Neural progenitor cell (in vitro differentiated cells): Measurements from ENCODE around the gene ITCH. TPM values are rescaled to one million over a fixed set of nuclear protein-coding genes. Genes with fewer than 3 reads are reported as not detected.

Experiments
- DNase-seq: peaks from one replicate; pipeline ENCODE4 v3.0.0-alpha.2; 2016; ENCODE audit warnings: low spot score
- H2AFZ ChIP-seq: fragments of 200-600 bp; sonication (generic); replicated peaks from 2 replicates; pipeline ENCODE4 v1.6.1; 2016; ENCODE audit warnings: antibody characterized with exemption
- H3F3A ChIP-seq: fragments of 200-600 bp; sonication (generic); 2 replicates; pipeline ENCODE4 v1.6.1; 2016; ENCODE audit warnings: antibody characterized with exemption, low read depth
- H3K27ac ChIP-seq: fragments of 200-600 bp; sonication (generic); 2 replicates; pipeline ENCODE4 v1.5.1; 2016; ENCODE audit warnings: mild to moderate bottlenecking
- H3K27me3 ChIP-seq: fragments of 200-600 bp; sonication (generic); 2 replicates; pipeline ENCODE4 v1.6.1; 2016; ENCODE audit warnings: mild to moderate bottlenecking, moderate library complexity
- H3K36me3 ChIP-seq: fragments of 200-600 bp; sonication (generic); 2 replicates; pipeline ENCODE4 v1.5.1; 2016
- H3K4me1 ChIP-seq: fragments of 200-600 bp; sonication (generic); 2 replicates; pipeline ENCODE4 v1.6.1; 2016; ENCODE audit warnings: mixed run types
- H3K4me2 ChIP-seq: fragments of 200-600 bp; sonication (generic); 2 replicates; pipeline ENCODE4 v1.6.1; 2016
- H3K4me3 ChIP-seq: fragments of 200-600 bp; sonication (generic); 2 replicates; pipeline ENCODE4 v1.5.1; 2016
- H3K79me2 ChIP-seq: fragments of 200-600 bp; sonication (generic); 2 replicates; pipeline ENCODE4 v1.6.1; 2016; ENCODE audit warnings: low read depth
- H3K9ac ChIP-seq: fragments of 200-600 bp; sonication (generic); 2 replicates; pipeline ENCODE4 v1.6.1; 2016
- H3K9me3 ChIP-seq: fragments of 200-600 bp; sonication (generic); 2 replicates; pipeline ENCODE4 v1.5.1; 2016; ENCODE audit warnings: low read depth
- H4K20me1 ChIP-seq: fragments of 200-600 bp; sonication (generic); 2 replicates; pipeline ENCODE4 v1.6.1; 2016; ENCODE audit warnings: low read depth
- H3K27ac Mint-ChIP-seq: 3 replicates; pipeline ENCODE4 v1.8.0; 2021; ENCODE audit warnings: mixed read lengths
- H3K27me3 Mint-ChIP-seq: 2 replicates; pipeline ENCODE4 v1.8.0; 2022; ENCODE audit warnings: low read depth, mild to moderate bottlenecking, inconsistent platforms, moderate library complexity, mixed read lengths; ENCODE audit not compliant: insufficient read depth
- H3K36me3 Mint-ChIP-seq: 3 replicates; pipeline ENCODE4 v1.8.0; 2021; ENCODE audit warnings: mixed read lengths
- H3K4me1 Mint-ChIP-seq: 3 replicates; pipeline ENCODE4 v1.8.0; 2021; ENCODE audit warnings: mixed read lengths
- H3K4me3 Mint-ChIP-seq: 3 replicates; pipeline ENCODE4 v1.8.0; 2021; ENCODE audit warnings: mild to moderate bottlenecking, moderate library complexity, mixed read lengths
- H3K9me3 Mint-ChIP-seq: 3 replicates; pipeline ENCODE4 v1.8.0; 2020; ENCODE audit warnings: mixed read lengths
- EZH2 ChIP-seq: fragments of 200-600 bp; sonication (generic); IDR thresholded peaks from 2 replicates; pipeline ENCODE4 v1.6.1; 2017; ENCODE audit warnings: antibody characterized with exemption, mild to moderate bottlenecking, moderate library complexity
- EZH2phosphoT487 ChIP-seq: fragments of 200-600 bp; sonication (generic); IDR thresholded peaks from 2 replicates; pipeline ENCODE4 v1.6.1; 2017; ENCODE audit warnings: antibody characterized with exemption
- total RNA-seq: library from RNA; depleted of rRNA; stranded (reverse); fragments of >200 nt; gene quantifications from 2 replicates; pipeline ENCODE4 v1.2.3, GENCODE V29; 2015; ENCODE audit warnings: low replicate concordance
- TF ChIP-seq, protein P1 (sequence below): fragments of 200-600 bp; sonication (generic); IDR thresholded peaks from 2 replicates; pipeline ENCODE4 v1.5.1; 2017; ENCODE audit warnings: antibody characterized with exemption, mild to moderate bottlenecking

The ITCH gene
- total RNA-seq, 1 donor from 2014 or later = 55.2 TPM

DNA sequence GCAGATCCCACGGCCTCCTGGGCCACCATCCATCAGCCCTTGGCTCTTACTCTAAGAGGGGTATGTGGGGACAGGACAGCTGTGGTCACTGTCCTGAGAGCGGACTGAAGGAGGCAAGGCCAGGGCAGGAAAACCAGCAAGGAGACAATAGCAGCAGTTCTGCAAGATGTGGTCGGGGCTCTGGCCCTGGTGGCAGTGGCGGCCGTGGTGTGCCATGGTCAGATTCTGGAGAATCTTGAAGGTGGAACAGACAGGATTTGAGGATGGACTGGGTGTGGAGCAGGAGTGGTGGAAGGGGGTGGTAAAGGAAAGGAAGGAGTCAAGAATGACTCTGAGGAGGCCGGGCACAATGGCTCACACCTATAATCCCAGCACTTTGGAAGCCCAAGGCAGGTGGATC lies 189.5 kb downstream of the ITCH start:
- H3K9me3 Mint-ChIP-seq = no peaks in the 10 kb centered on the region
- no peaks in the 10 kb centered on the region for H4K20me1 ChIP-seq
- no peak overlapping the region for H3K4me2 ChIP-seq
- no peak overlapping the region for H3K27ac Mint-ChIP-seq
- H2AFZ ChIP-seq = no peak overlapping the region
- no peaks in the 10 kb centered on the region for H3K36me3 Mint-ChIP-seq
- no peaks in the 10 kb centered on the region for H3K36me3 ChIP-seq
- H3K27ac ChIP-seq = no peak overlapping the region
- H3K4me1 ChIP-seq = no peaks in the 10 kb centered on the region
- DNase-seq = no peak
- peaks cover 5% of the 10 kb centered on the region for H3K27me3 ChIP-seq
- no peak overlapping the region for H3K9ac ChIP-seq
- H3F3A ChIP-seq = peaks cover 4% of the 10 kb centered on the region
- peaks cover 17% of the 10 kb centered on the region for H3K4me1 Mint-ChIP-seq
- no peak overlapping the region for H3K4me3 ChIP-seq
- H3K27me3 Mint-ChIP-seq = peaks cover 2% of the 10 kb centered on the region
- H3K9me3 ChIP-seq = no peaks in the 10 kb centered on the region
- TF ChIP-seq EZH2 (no peak), EZH2phosphoT487 (no peak)
- TF ChIP-seq, protein P1, sequence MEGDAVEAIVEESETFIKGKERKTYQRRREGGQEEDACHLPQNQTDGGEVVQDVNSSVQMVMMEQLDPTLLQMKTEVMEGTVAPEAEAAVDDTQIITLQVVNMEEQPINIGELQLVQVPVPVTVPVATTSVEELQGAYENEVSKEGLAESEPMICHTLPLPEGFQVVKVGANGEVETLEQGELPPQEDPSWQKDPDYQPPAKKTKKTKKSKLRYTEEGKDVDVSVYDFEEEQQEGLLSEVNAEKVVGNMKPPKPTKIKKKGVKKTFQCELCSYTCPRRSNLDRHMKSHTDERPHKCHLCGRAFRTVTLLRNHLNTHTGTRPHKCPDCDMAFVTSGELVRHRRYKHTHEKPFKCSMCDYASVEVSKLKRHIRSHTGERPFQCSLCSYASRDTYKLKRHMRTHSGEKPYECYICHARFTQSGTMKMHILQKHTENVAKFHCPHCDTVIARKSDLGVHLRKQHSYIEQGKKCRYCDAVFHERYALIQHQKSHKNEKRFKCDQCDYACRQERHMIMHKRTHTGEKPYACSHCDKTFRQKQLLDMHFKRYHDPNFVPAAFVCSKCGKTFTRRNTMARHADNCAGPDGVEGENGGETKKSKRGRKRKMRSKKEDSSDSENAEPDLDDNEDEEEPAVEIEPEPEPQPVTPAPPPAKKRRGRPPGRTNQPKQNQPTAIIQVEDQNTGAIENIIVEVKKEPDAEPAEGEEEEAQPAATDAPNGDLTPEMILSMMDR = no peak
- no peaks in the 10 kb centered on the region for H3K79me2 ChIP-seq
- no peak overlapping the region for H3K4me3 Mint-ChIP-seq

- no peaks in the 10 kb centered on the region for H3K36me3 Mint-ChIP-seq
- H3K4me1 ChIP-seq = no peaks in the 10 kb centered on the region
- DNase-seq = no peak
- no peaks in the 10 kb centered on the region for H3K79me2 ChIP-seq
- H3K9ac ChIP-seq = no peak overlapping the region
- H3K4me1 Mint-ChIP-seq = peaks cover 11% of the 10 kb centered on the region
- no peak overlapping the region for H3K4me3 Mint-ChIP-seq
- H3K9me3 ChIP-seq = no peaks in the 10 kb centered on the region
- H3K4me2 ChIP-seq = no peak overlapping the region
- no peaks in the 10 kb centered on the region for H3K9me3 Mint-ChIP-seq
- H3K36me3 ChIP-seq = no peaks in the 10 kb centered on the region
- no peak overlapping the region for H2AFZ ChIP-seq
- TF ChIP-seq EZH2phosphoT487 = no peak
- TF ChIP-seq, protein P1 = no peak
- no peak for TF ChIP-seq EZH2
- H3K27ac ChIP-seq = no peak overlapping the region
- no peak overlapping the region for H3K4me3 ChIP-seq
- peak overlapping the region; percentile 47 for H3K27ac Mint-ChIP-seq
- peaks cover 13% of the 10 kb centered on the region for H3K27me3 ChIP-seq
- peaks cover 2% of the 10 kb centered on the region for H3K27me3 Mint-ChIP-seq
- H4K20me1 ChIP-seq = no peaks in the 10 kb centered on the region
- peaks cover 9% of the 10 kb centered on the region for H3F3A ChIP-seq
These were observed 190.3 kb downstream of the ITCH start for GRCh38 chr20:34553366-34553867.

- Mint-ChIP-seq H3K9me3 (no peaks in the 10 kb centered on the region), H3K4me3 (peak overlapping the region; percentile 72), H3K27ac (no peak overlapping the region), H3K36me3 (peaks cover 2% of the 10 kb centered on the region), H3K4me1 (peaks cover 2% of the 10 kb centered on the region), H3K27me3 (no peaks in the 10 kb centered on the region)
- H3K27me3 ChIP-seq = peaks cover 30% of the 10 kb centered on the region
- H2AFZ ChIP-seq = peak overlapping the region; percentile 94
- H3K36me3 ChIP-seq = no peaks in the 10 kb centered on the region
- no peak overlapping the region for H3K27ac ChIP-seq
- peak overlapping the region; percentile 76 for H3K4me2 ChIP-seq
- H3K79me2 ChIP-seq = no peaks in the 10 kb centered on the region
- peak overlapping the region; percentile 60 for H3K4me3 ChIP-seq
- H3K4me1 ChIP-seq = no peaks in the 10 kb centered on the region
- peaks cover 11% of the 10 kb centered on the region for H4K20me1 ChIP-seq
- peak overlapping the region; percentile 34 for H3K9ac ChIP-seq
- no peaks in the 10 kb centered on the region for H3K9me3 ChIP-seq
- no peak for DNase-seq
- TF ChIP-seq EZH2phosphoT487 (no peak), EZH2 (no peak)
- TF ChIP-seq, protein P1 = no peak
- H3F3A ChIP-seq = peaks cover 12% of the 10 kb centered on the region
These were observed 194.9 kb downstream of the ITCH start for GRCh38 chr20:34557936-34558319.
